Upper lobe of left lung (tissue), 6 donors: ENCODE results near the gene SLC25A29. TPM values are rescaled to one million over a fixed set of nuclear protein-coding genes. Genes with fewer than 3 reads are reported as not detected.
A peak's percentile ranks its signal among the peaks of the same experiment; 100 is the strongest.

Source experiments
- ATAC-seq, 2 donors: fragments of 200-7000 bp; cut with Tn5 transposase; one replicate each; pipeline ENCODE4 v1.9.1; 2022; ENCODE audit warnings: mild to moderate bottlenecking in 2 of 2, moderate library complexity in 2 of 2; ENCODE audit not compliant: low FRiP score in 2 of 2
- DNase-seq, 2 donors: peaks; one replicate each; pipeline ENCODE4 v3.0.0-alpha.2; 2019 to 2020
- H3K27ac ChIP-seq, 4 donors: fragments of 200-600 bp; sonication (generic); one replicate each; pipeline ENCODE4 v1.5.1; 2016 to 2019
- H3K27me3 ChIP-seq, 4 donors: fragments of 200-600 bp; sonication (generic); one replicate each; pipeline ENCODE4 v1.5.1; 2017 to 2019
- H3K36me3 ChIP-seq, 4 donors: fragments of 200-600 bp; sonication (generic); one replicate each; pipeline ENCODE4 v1.5.1; 2016 to 2019
- H3K4me1 ChIP-seq, 4 donors: fragments of 200-600 bp; sonication (generic); one replicate each; pipeline ENCODE4 v1.5.1; 2018 to 2019
- H3K4me3 ChIP-seq, 4 donors: fragments of 200-600 bp; sonication (generic); one replicate each; pipeline ENCODE4 v1.5.1; 2017 to 2019; ENCODE audit warnings: mild to moderate bottlenecking in 2 of 4, moderate library complexity in 1 of 4
- H3K9me3 ChIP-seq, 4 donors: fragments of 200-600 bp; sonication (generic); one replicate each; pipeline ENCODE4 v1.5.1; 2018 to 2019
- EP300 ChIP-seq, 4 donors: sonication (generic); formaldehyde crosslinking; IDR thresholded peaks; one replicate each; pipeline ENCODE4 v1.5.1; 2017; ENCODE audit warnings: antibody characterized with exemption in 4 of 4, control low read depth in 2 of 4
- POLR2A ChIP-seq, 4 donors: fragments of 450-650 bp; IDR thresholded peaks; one replicate each; pipeline ENCODE4 v1.5.1; 2016 to 2017; ENCODE audit warnings: antibody characterized with exemption in 4 of 4, mild to moderate bottlenecking in 2 of 4
- POLR2AphosphoS5 ChIP-seq, 2 donors: sonication (generic); formaldehyde crosslinking; IDR thresholded peaks; one replicate each; pipeline ENCODE4 v1.5.1; 2017; ENCODE audit warnings: antibody characterized with exemption in 2 of 2
- WGBS, 2 donors: methylation state at CpG; one replicate each; pipeline ENCODE4 v1.1.5; 2017 to 2018; 5-methylcytosine and 5-hydroxymethylcytosine counted together
- total RNA-seq, 6 donors: library from RNA; depleted of rRNA in 4 of 6; stranded (reverse); fragments of >200 nt in 4 of 6; gene quantifications; one replicate each; pipeline versions ENCODE4 v1.1.0 to v1.2.1, GENCODE V29; 2016 to 2021
- TF ChIP-seq, protein P1 (sequence below), 6 experiments: fragments of 450-650 bp in 4 of 6; fragments of 200-600 bp in 2 of 6; sonication (generic) in 2 of 6; IDR thresholded peaks; one replicate each; pipeline ENCODE4 v1.5.1; 2016 to 2019; ENCODE audit warnings: antibody characterized with exemption in 6 of 6
- donor health status: DM: no; HTN: no; CAD: no; lungs with moderate emphysema.
- donor health status: DM: no; HTN: yes; CAD: no; lungs with severe emphysema.

The SLC25A29 gene
- total RNA-seq, 6 donors from 2014 or later = 81.5 to 275 (median 96.6) TPM

DNA sequence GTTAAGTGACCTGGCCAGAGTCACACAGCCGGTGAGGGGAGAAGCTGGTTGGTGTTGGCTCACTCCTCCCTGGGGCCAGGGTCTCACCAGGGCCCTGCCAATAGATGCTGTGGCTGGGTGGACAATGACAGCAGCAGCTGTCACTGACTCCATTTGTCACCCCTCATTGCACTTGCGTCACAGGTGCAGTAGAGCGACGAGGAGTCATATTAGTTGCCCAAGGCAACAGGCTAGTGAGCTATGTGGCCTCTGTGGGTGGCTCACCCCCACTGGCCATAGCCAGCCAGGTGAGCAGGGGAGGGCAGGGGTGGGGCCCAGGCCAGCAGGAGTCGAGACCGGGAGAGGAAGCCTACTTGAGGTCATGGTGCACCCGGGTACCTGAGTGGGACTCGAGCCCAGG is 26.6 kb upstream of the SLC25A29 start:
- ATAC-seq (no peak), DNase-seq (peak in 1 of 2 donors; percentile 62)
- H3K9me3 ChIP-seq = no peaks in the 10 kb centered on the region
- 93 to 100% methylated on average over 2 to 8 of the region's 8 CpGs for WGBS, 2 donors
- no peaks in the 10 kb centered on the region for H3K27me3 ChIP-seq
- H3K4me1 ChIP-seq = no peaks in the 10 kb centered on the region
- H3K27ac ChIP-seq = no peak overlapping the region
- H3K4me3 ChIP-seq = no peak overlapping the region
- TF ChIP-seq EP300 (IDR thresholded peaks at IDR 0.05) = no peak
- TF ChIP-seq POLR2A (IDR thresholded peaks at IDR 0.05) = no peak
- TF ChIP-seq POLR2AphosphoS5 (IDR thresholded peaks at IDR 0.05) = no peak
- TF ChIP-seq, protein P1, sequence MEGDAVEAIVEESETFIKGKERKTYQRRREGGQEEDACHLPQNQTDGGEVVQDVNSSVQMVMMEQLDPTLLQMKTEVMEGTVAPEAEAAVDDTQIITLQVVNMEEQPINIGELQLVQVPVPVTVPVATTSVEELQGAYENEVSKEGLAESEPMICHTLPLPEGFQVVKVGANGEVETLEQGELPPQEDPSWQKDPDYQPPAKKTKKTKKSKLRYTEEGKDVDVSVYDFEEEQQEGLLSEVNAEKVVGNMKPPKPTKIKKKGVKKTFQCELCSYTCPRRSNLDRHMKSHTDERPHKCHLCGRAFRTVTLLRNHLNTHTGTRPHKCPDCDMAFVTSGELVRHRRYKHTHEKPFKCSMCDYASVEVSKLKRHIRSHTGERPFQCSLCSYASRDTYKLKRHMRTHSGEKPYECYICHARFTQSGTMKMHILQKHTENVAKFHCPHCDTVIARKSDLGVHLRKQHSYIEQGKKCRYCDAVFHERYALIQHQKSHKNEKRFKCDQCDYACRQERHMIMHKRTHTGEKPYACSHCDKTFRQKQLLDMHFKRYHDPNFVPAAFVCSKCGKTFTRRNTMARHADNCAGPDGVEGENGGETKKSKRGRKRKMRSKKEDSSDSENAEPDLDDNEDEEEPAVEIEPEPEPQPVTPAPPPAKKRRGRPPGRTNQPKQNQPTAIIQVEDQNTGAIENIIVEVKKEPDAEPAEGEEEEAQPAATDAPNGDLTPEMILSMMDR (IDR thresholded peaks at IDR 0.05) = no peak
- H3K36me3 ChIP-seq = peaks cover 7 to 55% (median 48%) of the 10 kb centered on the region in 4 donors

DNA sequence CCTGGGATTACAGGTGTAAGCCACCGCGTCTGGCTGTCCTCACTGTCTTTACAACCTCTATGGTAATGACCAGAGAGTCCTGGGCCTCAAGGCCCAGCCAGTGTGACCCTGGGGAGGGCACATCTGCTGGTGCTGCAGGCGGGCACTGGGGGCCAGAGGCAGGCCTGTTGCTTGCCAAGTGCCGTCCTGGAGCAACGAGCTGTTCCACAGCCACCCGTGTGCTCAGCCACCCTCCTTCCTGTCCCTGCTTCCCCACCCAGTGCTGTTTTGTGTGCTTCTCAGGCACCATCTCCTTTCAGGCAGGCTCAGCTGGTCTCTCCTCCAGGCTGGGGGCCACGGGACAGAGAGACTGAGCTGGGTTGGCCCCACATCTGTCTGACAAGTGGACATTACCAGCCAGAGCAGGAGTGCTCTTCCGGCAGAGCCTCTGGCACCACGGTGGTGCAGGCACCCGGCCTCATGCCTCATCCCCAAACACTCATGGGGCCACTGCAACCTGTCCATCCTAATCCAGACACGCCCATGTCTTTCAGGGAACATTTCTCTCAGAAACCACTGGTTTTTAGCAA is 25.9 kb upstream of the SLC25A29 start:
- TF ChIP-seq POLR2AphosphoS5 (IDR thresholded peaks at IDR 0.05) (no peak), EP300 (IDR thresholded peaks at IDR 0.05) (no peak), POLR2A (IDR thresholded peaks at IDR 0.05) (no peak)
- TF ChIP-seq, protein P1 (IDR thresholded peaks at IDR 0.05) = no peak
- Histone ChIP-seq H3K9me3 (no peaks in the 10 kb centered on the region), H3K27me3 (no peaks in the 10 kb centered on the region), H3K27ac (no peak overlapping the region), H3K36me3 (peaks cover 4 to 48% (median 42%) of the 10 kb centered on the region in 4 donors), H3K4me1 (no peaks in the 10 kb centered on the region), H3K4me3 (no peak overlapping the region)
- no peak for DNase-seq
- no peak for ATAC-seq
- WGBS, 2 donors = 65 to 70% methylated on average over 4 to 11 of the region's 11 CpGs

DNA sequence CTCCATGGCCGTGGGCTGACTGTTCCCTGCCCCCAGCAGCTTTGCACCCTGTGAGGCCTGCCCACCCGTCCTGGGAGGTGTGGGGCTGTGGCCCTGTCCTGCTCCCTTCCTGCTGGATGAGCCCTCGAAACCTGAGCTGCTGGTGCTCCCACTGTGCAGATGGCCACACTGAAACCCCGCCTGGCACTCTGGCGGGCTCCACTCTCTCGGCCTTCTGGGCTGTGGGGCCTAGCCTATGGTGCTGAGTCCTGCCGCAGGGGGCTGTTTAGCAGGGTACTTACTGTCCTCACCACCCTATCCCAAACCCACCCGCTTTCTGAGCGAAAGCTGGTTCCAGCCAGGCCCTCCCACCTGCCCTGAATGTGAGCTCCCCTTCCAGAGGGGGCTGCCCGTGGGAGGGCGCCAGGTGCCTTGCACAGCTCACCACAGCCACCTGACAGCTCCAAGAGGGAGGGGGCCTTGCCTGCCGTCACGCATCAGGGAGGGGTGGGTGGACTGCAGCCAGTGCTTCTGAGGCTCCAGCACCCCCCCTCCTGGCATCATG is 24.2 kb upstream of the SLC25A29 start:
- H3K27me3 ChIP-seq = no peaks in the 10 kb centered on the region
- DNase-seq = peak in 1 of 2 donors; percentile 69
- H3K9me3 ChIP-seq = no peaks in the 10 kb centered on the region
- H3K4me3 ChIP-seq = no peak overlapping the region
- H3K27ac ChIP-seq = no peak overlapping the region
- ATAC-seq = no peak
- TF ChIP-seq EP300 (IDR thresholded peaks at IDR 0.05) (no peak), POLR2AphosphoS5 (IDR thresholded peaks at IDR 0.05) (no peak), POLR2A (IDR thresholded peaks at IDR 0.05) (no peak)
- TF ChIP-seq, protein P1 (IDR thresholded peaks at IDR 0.05) = no peak
- no peaks in the 10 kb centered on the region for H3K4me1 ChIP-seq
- peaks cover 0 to 31% (median 27%) of the 10 kb centered on the region in 4 donors for H3K36me3 ChIP-seq
- WGBS, 2 donors = 87 to 89% methylated on average over 4 to 9 of the region's 13 CpGs

DNA sequence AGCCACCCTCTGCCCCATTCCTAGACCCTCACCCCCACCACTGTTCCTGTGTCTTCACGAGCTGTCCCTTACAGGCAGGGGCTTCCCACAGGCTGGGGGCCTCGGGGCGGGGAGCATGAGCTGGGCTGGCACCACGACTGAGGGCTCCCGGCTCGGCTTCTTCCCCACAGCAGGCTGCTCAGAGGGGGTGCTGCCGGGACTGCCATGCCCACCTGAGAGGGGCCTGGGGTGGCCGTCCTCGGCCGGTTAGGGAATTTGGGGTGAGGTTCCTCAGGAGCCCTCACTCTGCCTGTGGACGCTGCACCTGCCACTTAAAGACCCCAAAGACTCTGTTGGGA is 23.7 kb upstream of the SLC25A29 start:
- ATAC-seq (no peak), DNase-seq (peak in 1 of 2 donors; percentile 72)
- Histone ChIP-seq H3K9me3 (no peaks in the 10 kb centered on the region), H3K36me3 (peaks cover 0 to 27% (median 22%) of the 10 kb centered on the region in 4 donors), H3K4me1 (no peaks in the 10 kb centered on the region), H3K27me3 (no peaks in the 10 kb centered on the region), H3K27ac (no peak overlapping the region), H3K4me3 (no peak overlapping the region)
- 80 to 85% methylated on average over 2 to 11 of the region's 11 CpGs for WGBS, 2 donors
- TF ChIP-seq, protein P1 (IDR thresholded peaks at IDR 0.05) = no peak
- TF ChIP-seq POLR2AphosphoS5 (IDR thresholded peaks at IDR 0.05) (no peak), POLR2A (IDR thresholded peaks at IDR 0.05) (no peak), EP300 (IDR thresholded peaks at IDR 0.05) (no peak)
